Neural cell (in vitro differentiated cells): ENCODE measurements around the gene DAGLA. TPM values are rescaled to one million over a fixed set of nuclear protein-coding genes. Genes with fewer than 3 reads are reported as not detected.

ENCODE experiments used
- H2AFZ ChIP-seq: fragments of 200-600, 300-800 bp; sonication (generic), shearing (Covaris generic); 2 replicates; pipeline ENCODE4 v1.6.0; 2014; ENCODE audit warnings: low read depth, mild to moderate bottlenecking, antibody characterized with exemption, low read length, moderate library complexity
- H3F3A ChIP-seq: fragments of 200-600 bp; shearing (Covaris generic); 2 replicates; pipeline ENCODE4 v1.6.1; 2016; ENCODE audit warnings: mild to moderate bottlenecking, moderate library complexity, mixed read lengths, antibody characterized with exemption, low read length; ENCODE audit not compliant: insufficient read depth, poor library complexity, severe bottlenecking
- H3K27ac ChIP-seq: fragments of 200-600, 300-800 bp; sonication (generic), shearing (Covaris generic); 2 replicates; pipeline ENCODE4 v1.5.1; 2014; ENCODE audit warnings: mild to moderate bottlenecking, low read length, moderate library complexity
- H3K27me3 ChIP-seq: fragments of 300-800, 200-600 bp; sonication (generic), shearing (Covaris generic); 2 replicates; pipeline ENCODE4 v1.6.0; 2014; ENCODE audit warnings: mild to moderate bottlenecking, low read depth, low read length, moderate library complexity; ENCODE audit not compliant: insufficient read depth
- H3K36me3 ChIP-seq: fragments of 300-800, 200-600 bp; sonication (generic), shearing (Covaris generic); 2 replicates; pipeline ENCODE4 v1.5.1; 2014; ENCODE audit warnings: mild to moderate bottlenecking, antibody characterized with exemption, low read length, moderate library complexity; ENCODE audit not compliant: insufficient read depth
- H3K4me2 ChIP-seq: fragments of 300-800, 200-600 bp; sonication (generic), shearing (Covaris generic); 2 replicates; pipeline ENCODE4 v1.6.0; 2014; ENCODE audit warnings: mild to moderate bottlenecking, low read length
- H3K4me3 ChIP-seq: fragments of 300-800, 200-600 bp; sonication (generic), shearing (Covaris generic); 2 replicates; pipeline ENCODE4 v1.5.1; 2014; ENCODE audit warnings: mild to moderate bottlenecking, low read length, moderate library complexity
- H3K79me2 ChIP-seq: fragments of 200-600 bp; shearing (Covaris generic); replicated peaks from 2 replicates; pipeline ENCODE4 v1.6.0; 2014; ENCODE audit warnings: mild to moderate bottlenecking, low read length, moderate library complexity; ENCODE audit not compliant: insufficient read depth
- H3K9ac ChIP-seq: fragments of 300-800, 200-600 bp; sonication (generic), shearing (Covaris generic); 2 replicates; pipeline ENCODE4 v1.6.1; 2016; ENCODE audit warnings: mild to moderate bottlenecking, low read length, mixed read lengths
- H3K9me2 ChIP-seq: fragments of 200-600 bp; shearing (Covaris generic); 2 replicates; pipeline ENCODE4 v1.6.1; 2016; ENCODE audit warnings: mild to moderate bottlenecking, low read length, mixed read lengths; ENCODE audit not compliant: insufficient read depth
- H3K9me3 ChIP-seq: fragments of 200-600, 300-800 bp; sonication (generic), shearing (Covaris generic); 2 replicates; pipeline ENCODE4 v1.6.1; 2016; ENCODE audit warnings: mild to moderate bottlenecking, mixed run types, low read length, moderate library complexity, mixed read lengths
- H4K20me1 ChIP-seq: fragments of 200-600 bp; shearing (Covaris generic); 2 replicates; pipeline ENCODE4 v1.6.1; 2016; ENCODE audit warnings: mild to moderate bottlenecking, mixed run types; ENCODE audit not compliant: insufficient read depth
- CTCF ChIP-seq: fragments of 450-650 bp; IDR thresholded peaks from 2 replicates; pipeline ENCODE4 v1.5.1; 2014; ENCODE audit warnings: antibody characterized with exemption, mild to moderate bottlenecking, moderate library complexity; ENCODE audit not compliant: poor library complexity, severe bottlenecking
- EP300 ChIP-seq: fragments of 450-650 bp; conservative IDR thresholded peaks from 2 replicates; pipeline ENCODE4 v1.6.1; 2014; ENCODE audit warnings: antibody characterized with exemption, mild to moderate bottlenecking, moderate library complexity; ENCODE audit not compliant: poor library complexity, severe bottlenecking
- EZH2 ChIP-seq: fragments of 200-600, 300-800 bp; shearing (Covaris generic), sonication (generic); IDR thresholded peaks from 2 replicates; pipeline ENCODE4 v1.6.1; 2014; ENCODE audit warnings: antibody characterized with exemption, low read length, borderline replicate concordance, mild to moderate bottlenecking; ENCODE audit not compliant: insufficient read depth, poor library complexity, severe bottlenecking
- MXI1 ChIP-seq: fragments of 450-650 bp; conservative IDR thresholded peaks from 2 replicates; pipeline ENCODE4 v1.6.1; 2014; ENCODE audit warnings: antibody characterized with exemption, mild to moderate bottlenecking; ENCODE audit not compliant: poor library complexity, severe bottlenecking
- POLR2AphosphoS5 ChIP-seq: IDR thresholded peaks from 2 replicates; pipeline ENCODE4 v1.6.1; 2012
- RAD21 ChIP-seq: fragments of 450-650 bp; conservative IDR thresholded peaks from 2 replicates; pipeline ENCODE4 v1.6.1; 2014; ENCODE audit warnings: antibody characterized with exemption, mild to moderate bottlenecking, moderate library complexity
- REST ChIP-seq: IDR thresholded peaks from 2 replicates; pipeline ENCODE4 v1.6.1; 2012; ENCODE audit warnings: borderline replicate concordance
- SMC3 ChIP-seq: fragments of 450-650 bp; conservative IDR thresholded peaks from 2 replicates; pipeline ENCODE4 v1.6.1; 2014; ENCODE audit warnings: antibody characterized with exemption, mild to moderate bottlenecking, moderate library complexity; ENCODE audit not compliant: poor library complexity
- TAF1 ChIP-seq: IDR thresholded peaks from 2 replicates; pipeline ENCODE4 v1.6.1; 2012; ENCODE audit warnings: low read depth
- polyA plus RNA-seq: library from polyadenylated mRNA; depleted of rRNA; stranded (reverse); fragments of >200 nt; gene quantifications from 2 replicates; pipeline ENCODE4 v1.2.3, GENCODE V29; 2014

The DAGLA gene
- polyA plus RNA-seq, 1 donor from 2014 or later = 4.5 TPM

DNA sequence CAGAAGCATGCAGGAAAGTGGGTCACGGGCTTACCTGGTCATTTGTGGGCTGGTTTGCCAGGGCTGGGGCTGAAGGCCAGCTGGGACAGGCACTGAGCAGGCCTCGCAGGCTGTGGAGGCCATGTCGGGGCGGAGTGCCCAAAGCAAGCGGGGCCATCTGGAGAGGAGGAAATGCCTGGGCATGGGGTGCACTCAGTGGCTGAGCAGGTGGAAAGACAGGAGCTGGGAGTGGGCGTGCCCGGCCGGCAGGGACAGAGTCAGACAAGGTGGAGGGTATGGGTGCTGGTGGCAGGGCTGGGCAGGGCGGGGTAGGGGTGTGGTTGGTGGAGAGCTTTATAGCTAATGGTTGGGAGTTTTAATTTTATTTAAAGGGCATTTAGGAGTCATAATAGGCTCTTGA is 27.4 kb downstream of the DAGLA start:
- Histone ChIP-seq H3K9ac (no peak overlapping the region), H4K20me1 (no peaks in the 10 kb centered on the region), H3K79me2 (no peaks in the 10 kb centered on the region), H3K27ac (no peak overlapping the region), H3K36me3 (no peaks in the 10 kb centered on the region), H3F3A (no peaks in the 10 kb centered on the region), H2AFZ (no peak overlapping the region), H3K27me3 (no peaks in the 10 kb centered on the region), H3K4me3 (no peak overlapping the region), H3K9me3 (no peaks in the 10 kb centered on the region), H3K9me2 (no peaks in the 10 kb centered on the region), H3K4me2 (no peak overlapping the region)
- TF ChIP-seq POLR2AphosphoS5 (no peak), EP300 (no peak), SMC3 (no peak), RAD21 (no peak), MXI1 (no peak), EZH2 (no peak), TAF1 (no peak), REST (no peak), CTCF (no peak)

DNA sequence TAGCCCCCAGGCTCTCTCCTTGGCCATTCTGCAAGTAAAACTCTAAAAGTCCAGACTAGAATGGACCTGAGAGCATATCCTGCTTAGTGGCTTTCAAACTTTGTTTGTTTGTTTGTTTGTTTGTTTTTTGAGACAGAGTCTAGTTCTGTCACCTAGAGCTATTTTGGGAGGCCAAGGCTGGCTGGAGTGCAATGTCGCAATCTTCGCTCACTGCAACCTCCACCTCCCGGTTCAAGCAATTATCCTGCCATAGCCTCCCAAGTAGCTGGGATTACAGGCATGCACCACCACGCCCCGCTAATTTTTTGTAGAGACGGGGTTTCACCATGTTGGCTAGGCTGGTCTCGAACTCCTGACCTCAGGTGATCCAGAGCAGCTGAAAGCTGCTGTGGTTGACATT is 28.9 kb downstream of the DAGLA start:
- H3K9me2 ChIP-seq = no peaks in the 10 kb centered on the region
- no peak overlapping the region for H2AFZ ChIP-seq
- H3K9ac ChIP-seq = no peak overlapping the region
- no peaks in the 10 kb centered on the region for H3F3A ChIP-seq
- H3K4me2 ChIP-seq = no peak overlapping the region
- TF ChIP-seq EZH2 (no peak), EP300 (no peak), SMC3 (no peak), TAF1 (no peak), MXI1 (no peak), RAD21 (no peak), POLR2AphosphoS5 (no peak)
- H4K20me1 ChIP-seq = no peaks in the 10 kb centered on the region
- no peaks in the 10 kb centered on the region for H3K36me3 ChIP-seq
- H3K79me2 ChIP-seq = no peaks in the 10 kb centered on the region
- H3K4me3 ChIP-seq = no peak overlapping the region
- H3K9me3 ChIP-seq = no peaks in the 10 kb centered on the region
- H3K27ac ChIP-seq = no peak overlapping the region
- H3K27me3 ChIP-seq = no peaks in the 10 kb centered on the region
